MCF 10A (cell line): ENCODE results near the gene NPC1. TPM values are rescaled to one million over a fixed set of nuclear protein-coding genes. Genes with fewer than 3 reads are reported as not detected.

Experiments used
- BruUV-seq: library from RNA; stranded (reverse); fragments of 400-500 nt; replicated peaks from 2 replicates; lab custom pipeline; 2021; lab: Mats Ljungman, UMichigan
- CTCF ChIA-PET: fragments of 300-600 bp; sonication (Branson Sonifier 250); formaldehyde crosslinking; extraction: SDS; loops from one replicate; lab custom pipeline; 2021; ENCODE audit warnings: antibody characterized with exemption, inconsistent platforms; lab: Yijun Ruan, JAX
- POLR2A ChIA-PET: fragments of 300-600, 350-650 bp; sonication (Branson Sonifier 250); formaldehyde crosslinking; extraction: SDS; loops from one replicate; lab custom pipeline; 2020; ENCODE audit warnings: antibody characterized with exemption, inconsistent platforms; lab: Yijun Ruan, JAX
- DNase-seq: peaks from one replicate; pipeline ENCODE4 v3.0.0-alpha.2; 2018; ENCODE audit not compliant: unreplicated experiment
- H3K27ac Mint-ChIP-seq: one replicate; pipeline ENCODE4 v1.8.0; 2022; ENCODE audit warnings: mild to moderate bottlenecking, low read depth, mixed read lengths; ENCODE audit not compliant: unreplicated experiment
- H3K27me3 Mint-ChIP-seq: one replicate; pipeline ENCODE4 v1.8.0; 2022; ENCODE audit warnings: mixed read lengths; ENCODE audit not compliant: insufficient read depth, unreplicated experiment
- H3K36me3 Mint-ChIP-seq: one replicate; pipeline ENCODE4 v1.8.0; 2022; ENCODE audit warnings: mild to moderate bottlenecking, moderate library complexity, mixed read lengths; ENCODE audit not compliant: insufficient read depth, unreplicated experiment
- H3K4me1 Mint-ChIP-seq: one replicate; pipeline ENCODE4 v1.8.0; 2022; ENCODE audit warnings: mixed read lengths; ENCODE audit not compliant: insufficient read depth, unreplicated experiment
- H3K4me3 Mint-ChIP-seq: one replicate; pipeline ENCODE4 v1.8.0; 2022; ENCODE audit warnings: mild to moderate bottlenecking, moderate library complexity, mixed read lengths; ENCODE audit not compliant: unreplicated experiment
- H3K9me3 Mint-ChIP-seq: one replicate; pipeline ENCODE4 v1.8.0; 2022; ENCODE audit warnings: mixed read lengths; ENCODE audit not compliant: unreplicated experiment
- CTCF ChIP-seq: fragments of 200-600 bp; IDR thresholded peaks from one replicate; pipeline ENCODE4 v1.8.0; 2022; ENCODE audit warnings: antibody characterized with exemption, mild to moderate bottlenecking; ENCODE audit not compliant: unreplicated experiment
- intact Hi-C: fragments of 100-400 bp; cut with micrococcal nuclease; formaldehyde crosslinking; loops from 2 replicates; pipeline ENCODE4 v1.14.1; 2022
- total RNA-seq: library from RNA; stranded (reverse); gene quantifications from 2 replicates; pipeline ENCODE4 v1.2.3, GENCODE V29; 2022

NPC1 gene
- total RNA-seq, 1 experiment from 2014 or later, result 60.4 TPM

- no peak for TF ChIP-seq CTCF
- ChIA-PET POLR2A (no interaction called here), CTCF (interaction anchor here (0.6 kb wide), 1 partner anchor 172 kb away, joined by 3 read pairs; no protein-coding TSS in a partner anchor)
- intact Hi-C loops, result no loop called here
- H3K9me3 Mint-ChIP-seq, result no peaks in the 10 kb centered on the region
- no peak for DNase-seq
- H3K4me1 Mint-ChIP-seq, result peaks cover 23% of the 10 kb centered on the region
- no peak overlapping the region for H3K27ac Mint-ChIP-seq
- BruUV-seq, result no TSS peak
- H3K4me3 Mint-ChIP-seq, result no peak overlapping the region
- H3K27me3 Mint-ChIP-seq, result no peaks in the 10 kb centered on the region
- peaks cover 61% of the 10 kb centered on the region for H3K36me3 Mint-ChIP-seq
Measured at GRCh38 chr18:23570912-23571504, 15.3 kb downstream of the NPC1 start.

- Mint-ChIP-seq H3K27ac (no peak overlapping the region), H3K4me3 (no peak overlapping the region), H3K27me3 (no peaks in the 10 kb centered on the region), H3K36me3 (peaks cover 58% of the 10 kb centered on the region), H3K9me3 (no peaks in the 10 kb centered on the region), H3K4me1 (peaks cover 25% of the 10 kb centered on the region)
- ChIA-PET POLR2A (interaction anchor here (0.6 to 2.0 kb wide), 5 partner anchors 16 to 128 kb away, joined by 3 to 8 read pairs (median 3); no protein-coding TSS in a partner anchor), CTCF (interaction anchor here (0.6 to 1.9 kb wide), 2 partner anchors 53 to 71 kb away, joined by 3 to 7 read pairs; no protein-coding TSS in a partner anchor)
- no TSS peak for BruUV-seq
- TF ChIP-seq CTCF, result no peak
- no peak for DNase-seq
- intact Hi-C loops, result no loop called here
Measured at GRCh38 chr18:23569299-23570063, 16.8 kb downstream of the NPC1 start.

GRCh38 chr18:23568281-23569138 is 17.8 kb downstream of the NPC1 start:
- Mint-ChIP-seq H3K9me3 (no peaks in the 10 kb centered on the region), H3K4me1 (peaks cover 15% of the 10 kb centered on the region), H3K27me3 (no peaks in the 10 kb centered on the region), H3K36me3 (peaks cover 52% of the 10 kb centered on the region), H3K4me3 (no peak overlapping the region), H3K27ac (no peak overlapping the region)
- no TSS peak for BruUV-seq
- ChIA-PET POLR2A (interaction anchor here (1.3 to 2.0 kb wide), 2 partner anchors 17 to 64 kb away, joined by 3 to 8 read pairs; no protein-coding TSS in a partner anchor), CTCF (interaction anchor here (0.7 to 1.9 kb wide), 2 partner anchors 52 to 788 kb away, joined by 3 to 7 read pairs; no protein-coding TSS in a partner anchor)
- DNase-seq, result no peak
- intact Hi-C loops, result no loop called here
- no peak for TF ChIP-seq CTCF
